Right lung (tissue), 5 donors: Measurements from ENCODE around the gene TSPAN9. TPM values are rescaled to one million over a fixed set of nuclear protein-coding genes. Genes with fewer than 3 reads are reported as not detected.

Source experiments
- DNase-seq, 2 donors: peaks; one replicate each; pipeline ENCODE4 v3.0.0-alpha.2; 2013
- polyA plus RNA-seq, 5 donors: library from polyadenylated mRNA; unstranded; fragments of 120-200 nt; gene quantifications; one replicate each; pipeline versions ENCODE4 v1.2.1 to v1.2.3, GENCODE V29; 2013; ENCODE audit warnings: inconsistent platforms in 1 of 5, low replicate concordance in 1 of 5; ENCODE audit not compliant: insufficient read length in 5 of 5, insufficient read depth in 1 of 5

Gene TSPAN9
- polyA plus RNA-seq, 5 donors: 81.2 to 102 (median 91.2) TPM

- DNase-seq: no peak
These were observed 214.8 kb downstream of the TSPAN9 start for GRCh38 chr12:3291939-3292338.

- DNase-seq: no peak
These were observed 215.7 kb downstream of the TSPAN9 start for GRCh38 chr12:3292677-3293412.

GRCh38 chr12:3293446-3294161 is 216.4 kb downstream of the TSPAN9 start:
- no peak for DNase-seq

GRCh38 chr12:3294481-3294911 is 217.3 kb downstream of the TSPAN9 start:
- no peak for DNase-seq

GRCh38 chr12:3295225-3295624 is 218.0 kb downstream of the TSPAN9 start:
- DNase-seq: no peak

GRCh38 chr12:3295646-3296408 is 218.6 kb downstream of the TSPAN9 start:
- peak in 1 of 2 donors; percentile 35 for DNase-seq

- no peak for DNase-seq
These were observed 219.2 kb downstream of the TSPAN9 start for GRCh38 chr12:3296409-3296701.

- no peak for DNase-seq
These were observed 221.4 kb downstream of the TSPAN9 start for GRCh38 chr12:3298603-3299002.

GRCh38 chr12:3299929-3300832 is 223.0 kb downstream of the TSPAN9 start:
- DNase-seq: peak; percentile 67 to 70

- DNase-seq: no peak
These were observed 223.7 kb downstream of the TSPAN9 start for GRCh38 chr12:3300833-3301401.

- DNase-seq: no peak
These were observed 225.3 kb downstream of the TSPAN9 start for GRCh38 chr12:3302401-3303041.

- DNase-seq: no peak
These were observed 226.4 kb downstream of the TSPAN9 start for GRCh38 chr12:3303410-3304136.

- no peak for DNase-seq
These were observed 227.4 kb downstream of the TSPAN9 start for GRCh38 chr12:3304436-3305165.

GRCh38 chr12:3305464-3305863 is 228.3 kb downstream of the TSPAN9 start:
- DNase-seq: no peak

- no peak for DNase-seq
These were observed 228.9 kb downstream of the TSPAN9 start for GRCh38 chr12:3305904-3306619.

- DNase-seq: peak in 1 of 2 donors; percentile 33
These were observed 230.2 kb downstream of the TSPAN9 start for GRCh38 chr12:3307389-3307788.

GRCh38 chr12:3308063-3308462 is 230.9 kb downstream of the TSPAN9 start:
- no peak for DNase-seq

- DNase-seq: no peak
These were observed 231.4 kb downstream of the TSPAN9 start for GRCh38 chr12:3308609-3309008.

- no peak for DNase-seq
These were observed 232.6 kb downstream of the TSPAN9 start for GRCh38 chr12:3309805-3310204.
